T follicular helper cell (primary cell): ENCODE measurements around the gene FGFR3.

ENCODE experiments used
- DNase-seq: peaks from one replicate; pipeline ENCODE4 v3.0.0-alpha.2; 2020; ENCODE audit warnings: low read depth

The FGFR3 gene

DNA sequence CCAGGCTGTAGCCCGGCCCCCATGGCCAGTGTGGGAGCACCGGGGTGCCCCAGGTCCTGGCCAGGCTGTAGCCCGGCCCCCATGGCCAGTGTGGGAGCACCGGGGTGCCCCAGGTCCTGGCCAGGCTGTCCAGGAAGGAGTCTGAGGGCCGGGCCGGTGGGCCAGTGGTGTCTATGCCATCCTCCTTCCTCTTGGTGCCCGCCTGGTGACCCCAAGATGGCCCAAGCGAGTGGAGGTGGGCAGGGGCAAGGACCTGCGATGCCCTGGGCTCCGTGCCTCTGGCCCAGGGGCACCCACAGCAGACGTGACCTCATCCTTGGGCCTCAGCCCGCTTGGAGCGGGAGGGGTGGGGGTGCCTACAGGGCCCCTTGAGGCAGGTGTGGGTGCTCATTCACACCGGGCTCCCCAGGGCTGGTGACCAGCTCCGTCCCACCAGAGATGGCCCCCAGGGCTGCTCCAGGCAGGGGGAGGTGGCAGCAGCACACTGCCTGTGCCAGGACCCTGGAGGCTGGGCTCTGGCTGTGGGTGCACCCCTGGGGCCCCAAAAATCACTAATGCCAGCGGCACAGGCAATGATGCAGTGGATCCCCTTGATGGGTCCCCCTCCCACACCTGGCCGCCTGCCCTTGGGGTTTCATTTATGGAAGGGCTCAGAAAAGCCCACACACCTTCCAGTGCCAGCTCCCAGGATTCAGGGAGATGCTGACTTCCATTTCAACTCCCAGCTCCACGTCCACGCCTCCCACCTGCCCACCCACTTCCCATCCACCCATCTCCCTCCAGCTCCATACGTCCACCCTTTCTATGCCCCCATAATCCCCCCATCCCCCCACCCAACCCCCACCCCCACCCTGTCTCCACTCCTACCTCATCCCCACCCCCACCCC lies 36.0 kb upstream of the FGFR3 start:
- no peak for DNase-seq

DNA sequence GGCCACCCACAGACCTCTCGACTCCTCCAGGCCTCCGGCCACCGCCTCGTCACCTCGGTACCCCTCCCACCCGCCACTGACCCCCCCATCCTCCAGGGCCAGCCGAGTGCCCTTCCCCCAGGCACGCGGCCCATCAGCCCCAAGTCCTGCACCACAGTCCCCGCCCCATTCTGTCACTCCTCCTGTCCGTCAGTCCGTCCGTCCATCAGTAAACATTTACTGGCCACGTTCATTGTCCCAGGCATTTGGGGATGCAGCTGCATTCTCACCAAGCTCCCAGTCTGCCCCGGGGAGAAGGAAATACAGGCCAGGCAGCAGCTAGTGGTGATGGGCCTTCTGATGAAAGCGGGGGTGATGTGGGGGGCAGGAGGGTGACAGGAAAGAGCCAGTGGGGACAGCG lies 35.3 kb upstream of the FGFR3 start:
- DNase-seq, result no peak

DNA sequence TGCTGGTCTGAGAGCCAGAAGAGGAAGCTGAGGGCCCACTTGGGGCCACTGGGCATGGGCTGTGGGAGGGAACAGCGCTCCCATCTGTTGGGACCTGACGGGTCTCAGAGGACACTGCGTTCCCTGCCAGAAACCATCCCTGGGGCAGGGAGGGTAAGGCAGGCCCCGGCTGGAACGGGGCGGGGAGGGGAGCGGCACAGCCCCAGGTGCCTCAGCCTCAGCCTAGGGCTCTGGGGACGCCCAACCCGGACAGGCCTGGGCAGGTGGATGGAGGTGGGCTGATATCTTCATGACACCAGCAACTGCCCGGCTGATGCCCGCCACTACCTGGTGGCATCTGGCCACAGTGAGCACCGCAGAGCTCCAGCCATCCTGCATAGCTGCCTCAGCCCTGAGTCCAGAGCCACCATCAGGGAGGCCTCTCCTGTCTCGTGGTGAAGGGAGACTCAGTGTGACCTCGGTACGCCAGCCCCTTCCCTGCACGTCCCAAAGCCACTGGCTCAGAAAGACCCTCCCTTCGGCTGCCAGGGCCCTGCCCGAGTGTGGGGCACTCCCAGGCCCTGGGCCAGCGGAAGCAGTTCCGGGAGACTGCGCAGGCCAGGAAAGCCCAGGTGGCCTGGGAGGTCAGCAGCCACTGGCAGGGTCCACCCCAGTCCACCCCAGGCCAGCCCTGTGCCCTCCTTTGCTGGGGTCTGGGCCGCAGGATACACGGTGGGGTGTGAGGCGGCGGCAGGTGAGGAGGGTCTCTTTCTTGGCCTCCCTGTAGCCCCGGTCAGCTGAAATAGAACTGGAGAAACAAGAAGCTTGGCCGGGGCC lies 34.6 kb upstream of the FGFR3 start:
- DNase-seq, result no peak

DNA sequence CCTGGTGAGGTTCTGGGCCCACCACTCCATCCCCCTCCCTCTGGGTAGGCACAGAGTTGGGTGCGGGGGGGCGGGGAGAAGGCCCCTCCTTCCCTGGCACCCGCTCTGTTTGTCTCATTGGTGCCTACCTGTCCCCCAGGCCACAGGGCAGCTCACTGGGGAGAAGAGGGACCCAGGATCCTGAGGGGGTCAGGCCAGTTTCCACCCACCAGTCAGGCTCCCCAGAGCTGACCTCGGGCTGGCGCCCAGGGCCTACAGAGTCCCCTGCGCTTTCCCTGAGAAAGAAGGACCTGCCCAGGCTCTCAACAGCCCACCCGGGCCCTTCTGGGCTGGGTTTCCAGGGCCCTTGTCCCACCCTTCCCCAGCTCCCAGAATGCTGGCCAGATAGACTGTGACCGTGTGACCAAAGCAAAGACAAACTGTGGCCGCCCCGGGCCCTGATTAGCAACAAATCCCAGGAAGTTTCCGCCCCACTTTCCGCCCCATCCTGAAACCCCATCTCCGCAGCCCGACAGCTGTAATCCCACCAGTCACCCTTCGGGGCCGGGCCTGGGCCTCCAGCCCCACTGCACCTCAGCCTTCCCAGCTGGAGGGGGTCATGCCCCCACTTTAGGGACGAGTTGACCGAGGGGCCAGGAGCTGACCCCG lies 33.8 kb upstream of the FGFR3 start:
- no peak for DNase-seq

DNA sequence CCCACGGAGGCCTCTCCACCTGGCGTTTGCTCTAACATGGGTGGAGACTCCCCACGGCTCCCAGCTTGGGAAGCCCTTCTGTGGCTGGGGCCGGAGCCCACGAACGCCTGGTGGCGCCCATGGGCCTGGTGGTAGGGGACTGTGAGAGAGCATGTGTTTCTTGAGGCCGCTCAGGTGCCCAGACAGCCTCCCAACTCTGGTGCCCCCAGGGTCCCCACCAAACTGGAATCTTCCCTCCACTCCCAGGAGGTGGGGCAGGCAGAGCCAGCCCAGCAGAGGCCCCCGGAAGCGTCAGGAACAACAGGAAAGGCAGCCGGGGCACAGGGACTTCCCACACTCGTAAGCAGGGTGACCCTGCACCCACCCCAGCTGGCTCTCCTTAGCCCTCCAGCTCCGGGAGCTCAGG lies 33.3 kb upstream of the FGFR3 start:
- DNase-seq, result no peak

GRCh38 chr4:1760521-1761071 lies 32.5 kb upstream of the FGFR3 start:
- no peak for DNase-seq

- DNase-seq, result no peak
Measured at GRCh38 chr4:1761130-1761689, 31.9 kb upstream of the FGFR3 start.

- no peak for DNase-seq
Measured at GRCh38 chr4:1762264-1763010, 30.7 kb upstream of the FGFR3 start.

DNA sequence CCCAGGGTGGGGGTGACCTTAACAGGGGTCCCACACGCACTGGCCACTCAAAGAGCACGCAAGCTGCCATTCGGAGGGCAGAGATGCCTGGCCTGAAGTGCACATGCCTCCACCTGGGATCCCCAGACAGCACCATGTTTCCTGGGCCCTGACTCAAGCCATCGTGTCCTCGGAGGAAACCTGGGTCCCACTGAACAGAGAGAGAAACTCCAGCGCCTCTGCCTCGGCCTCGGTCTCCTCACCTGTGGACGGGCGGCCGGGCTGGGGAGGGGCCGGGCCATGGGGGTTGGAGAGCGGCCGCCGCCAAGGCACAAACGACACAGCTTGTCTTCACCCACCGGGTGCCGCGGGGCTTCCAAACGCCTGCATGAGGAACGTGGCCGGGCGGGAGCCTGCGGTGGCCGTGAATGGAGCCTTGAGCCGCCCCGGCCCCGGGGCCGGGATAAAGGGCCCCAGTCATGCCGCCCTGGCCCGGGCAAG lies 30.0 kb upstream of the FGFR3 start:
- no peak for DNase-seq

GRCh38 chr4:1763550-1764080 lies 29.5 kb upstream of the FGFR3 start:
- DNase-seq, result no peak

DNA sequence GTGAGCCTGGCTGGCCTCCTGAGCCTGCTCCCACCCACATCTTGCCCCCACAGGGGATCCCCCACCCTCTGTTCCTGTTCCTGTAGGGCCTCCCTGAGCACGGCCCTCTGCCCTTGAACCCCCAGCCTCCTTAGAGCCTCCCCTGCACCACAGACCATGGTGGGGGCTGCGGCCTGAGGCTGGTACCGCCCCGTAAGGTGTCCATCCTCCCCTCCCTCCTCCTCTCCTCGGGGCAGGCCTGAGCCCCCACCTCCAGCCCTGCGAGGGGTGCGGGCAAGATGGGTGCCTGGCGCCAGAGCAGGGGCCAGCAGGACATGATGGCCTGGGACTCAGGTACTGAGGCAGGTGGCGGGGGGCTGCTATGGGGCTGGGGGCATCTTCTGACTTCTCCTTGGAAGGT lies 28.4 kb upstream of the FGFR3 start:
- no peak for DNase-seq

GRCh38 chr4:1765409-1766072 lies 27.6 kb upstream of the FGFR3 start:
- DNase-seq, result no peak

- DNase-seq, result no peak
Measured at GRCh38 chr4:1766106-1767060, 26.7 kb upstream of the FGFR3 start.

- no peak for DNase-seq
Measured at GRCh38 chr4:1767061-1767769, 25.9 kb upstream of the FGFR3 start.

GRCh38 chr4:1767770-1768366 lies 25.2 kb upstream of the FGFR3 start:
- DNase-seq, result no peak

DNA sequence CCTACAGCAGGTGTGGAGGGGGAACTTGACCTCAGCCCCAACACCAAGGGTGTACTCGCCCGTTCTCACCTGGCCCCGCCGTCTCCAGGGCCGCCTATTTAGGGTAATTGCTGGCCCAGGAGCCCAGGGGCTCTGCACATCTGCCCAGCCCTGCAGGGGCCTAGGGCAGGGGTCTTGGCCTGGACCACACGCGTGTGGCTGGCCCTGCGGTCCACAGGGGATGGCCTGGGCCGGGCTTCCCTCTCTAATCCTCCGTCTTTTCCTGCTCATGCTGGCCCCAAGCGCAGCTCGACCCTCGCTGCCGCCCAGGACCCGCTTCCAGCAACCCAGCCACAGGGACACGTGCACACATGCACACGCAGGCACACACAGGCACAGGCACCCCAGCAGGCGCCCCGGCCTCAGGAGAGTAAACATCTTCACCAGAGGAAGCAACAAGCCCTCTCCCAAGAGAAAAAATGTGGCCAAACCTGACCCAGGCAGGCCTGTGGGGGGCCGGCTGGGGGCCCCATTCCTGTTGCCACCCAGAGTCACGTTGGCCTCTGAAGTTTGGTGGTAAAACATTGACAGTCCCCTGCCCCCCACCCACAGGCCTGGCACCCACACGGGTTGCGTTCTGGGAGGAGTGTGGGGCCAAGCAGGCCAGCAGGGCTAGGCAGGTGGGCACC lies 24.6 kb upstream of the FGFR3 start:
- DNase-seq, result no peak

- DNase-seq, result no peak
Measured at GRCh38 chr4:1769692-1770091, 23.4 kb upstream of the FGFR3 start.
